GM12892 (cell line): ENCODE data around the gene CIT.

Experiments used
- POLR2A ChIP-seq: IDR thresholded peaks from 2 replicates; pipeline ENCODE4 v1.6.1; 2011; ENCODE audit warnings: low read depth, low read length, control low read depth
- POLR2AphosphoS5 ChIP-seq: IDR thresholded peaks from 2 replicates; pipeline ENCODE4 v1.6.1; 2011; ENCODE audit warnings: low read depth, low read length, control low read depth
- TAF1 ChIP-seq: IDR thresholded peaks from 2 replicates; pipeline ENCODE4 v1.6.1; 2011; ENCODE audit warnings: low read depth, mild to moderate bottlenecking, control low read depth, low read length, borderline replicate concordance

GRCh38 chr12:119682639-119683252 lies 194.4 kb downstream of the CIT start:
- no peak for TF ChIP-seq POLR2A
- no peak for TF ChIP-seq POLR2AphosphoS5
- no peak for TF ChIP-seq TAF1
